TTC549 (cell line): ENCODE measurements around the gene NMS.
A peak's percentile ranks its signal among the peaks of the same experiment; 100 is the strongest.

Experiments used
- FAIRE-seq: peaks from 2 replicates; lab custom pipeline; 2012; peaks lifted over from hg19 to GRCh38; lab: Jason Lieb, UNC

Gene NMS, protein sequence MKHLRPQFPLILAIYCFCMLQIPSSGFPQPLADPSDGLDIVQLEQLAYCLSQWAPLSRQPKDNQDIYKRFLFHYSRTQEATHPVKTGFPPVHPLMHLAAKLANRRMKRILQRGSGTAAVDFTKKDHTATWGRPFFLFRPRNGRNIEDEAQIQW

GRCh38 chr2:100470182-100470581, at the start of gene NMS:
Gene NMS (plus strand): TSS chr2:100470482. CDS start chr2:100470489, 7 bp downstream.
- no peak for FAIRE-seq

GRCh38 chr2:100422320-100423055, 47.8 kb upstream of the NMS start:
- FAIRE-seq = peak; percentile 66

DNA sequence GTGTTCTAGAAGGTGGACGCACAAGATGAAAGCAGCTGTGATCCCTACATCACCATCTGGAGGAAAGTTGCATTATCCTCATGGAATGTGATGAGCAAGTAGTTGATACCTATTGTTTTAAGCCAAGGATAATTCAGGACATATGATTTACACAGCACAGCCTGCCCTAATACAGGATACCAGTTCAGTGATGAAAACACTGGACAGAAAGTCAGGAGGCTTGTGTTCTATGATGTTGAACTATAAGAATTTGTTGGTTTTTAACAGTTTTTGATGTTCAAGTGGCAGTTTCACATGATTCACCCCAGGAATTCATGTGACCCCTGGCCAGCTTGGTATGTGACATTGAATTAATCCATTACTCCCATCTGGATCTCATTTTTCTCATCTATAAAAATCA, 46.7 kb upstream of the NMS start:
- no peak for FAIRE-seq

- no peak for FAIRE-seq
Observed at GRCh38 chr2:100424277-100424875, 45.9 kb upstream of the NMS start.

DNA sequence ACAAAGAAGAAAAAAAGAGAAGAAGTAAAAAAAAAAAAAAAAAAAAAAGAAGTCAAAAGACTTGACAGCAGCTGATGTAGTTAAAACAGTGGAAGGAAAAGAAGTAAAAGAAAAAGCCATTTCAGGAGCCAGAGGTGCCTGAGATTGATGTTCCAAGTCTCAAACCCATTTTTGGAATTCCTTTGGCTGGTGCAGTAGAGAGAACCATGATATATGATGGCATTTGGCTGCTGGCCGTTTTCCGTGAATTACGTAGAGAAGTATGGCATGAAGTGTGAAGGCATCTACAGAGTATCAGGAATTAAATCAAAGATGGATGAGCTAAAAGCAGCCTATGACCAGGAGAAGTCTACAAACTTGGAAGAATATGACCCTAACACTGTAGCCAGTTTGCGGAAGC, 45.2 kb upstream of the NMS start:
- FAIRE-seq = no peak

DNA sequence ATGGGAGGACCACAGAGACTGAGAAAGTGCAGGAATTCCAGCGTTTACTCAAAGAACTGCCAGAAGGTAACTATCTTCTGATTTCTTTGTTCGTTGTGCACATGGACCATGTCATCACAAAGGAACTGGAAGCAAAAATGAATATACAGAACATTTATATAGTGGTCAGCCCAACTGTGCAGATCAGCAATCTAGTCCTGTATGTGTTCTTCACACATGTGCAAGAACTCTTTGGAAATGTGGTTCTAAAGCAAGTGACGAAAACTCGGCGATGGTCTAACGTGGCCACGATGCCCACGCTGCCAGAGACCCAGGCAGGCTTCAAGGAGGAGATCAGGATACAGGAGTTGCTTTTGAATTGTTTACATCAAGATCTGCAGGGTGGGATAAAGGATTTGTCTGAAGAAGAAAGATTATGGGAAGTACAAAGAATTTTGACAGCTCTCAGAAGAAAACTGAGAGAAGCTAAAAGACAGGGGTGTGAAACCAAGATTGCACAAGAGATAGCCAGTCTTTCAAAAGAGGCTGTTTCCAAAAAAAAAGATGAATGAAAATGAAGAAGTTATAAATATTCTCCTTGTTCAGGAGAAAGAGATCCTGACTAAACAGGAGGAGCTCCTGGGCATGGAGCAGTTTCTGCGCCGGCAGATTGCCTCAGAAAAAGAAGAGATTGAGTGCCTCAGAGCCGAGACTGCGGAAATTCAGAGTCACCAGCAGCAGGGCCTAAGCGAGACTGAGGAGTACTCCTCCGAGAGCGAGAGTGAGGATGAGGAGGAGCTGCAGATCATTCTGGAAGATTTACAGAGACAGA, 44.5 kb upstream of the NMS start:
- no peak for FAIRE-seq

GRCh38 chr2:100426384-100426720, 43.9 kb upstream of the NMS start:
- no peak for FAIRE-seq

- FAIRE-seq = no peak
Observed at GRCh38 chr2:100427111-100427510, 43.2 kb upstream of the NMS start.

GRCh38 chr2:100427627-100428258, 42.5 kb upstream of the NMS start:
- FAIRE-seq = no peak

DNA sequence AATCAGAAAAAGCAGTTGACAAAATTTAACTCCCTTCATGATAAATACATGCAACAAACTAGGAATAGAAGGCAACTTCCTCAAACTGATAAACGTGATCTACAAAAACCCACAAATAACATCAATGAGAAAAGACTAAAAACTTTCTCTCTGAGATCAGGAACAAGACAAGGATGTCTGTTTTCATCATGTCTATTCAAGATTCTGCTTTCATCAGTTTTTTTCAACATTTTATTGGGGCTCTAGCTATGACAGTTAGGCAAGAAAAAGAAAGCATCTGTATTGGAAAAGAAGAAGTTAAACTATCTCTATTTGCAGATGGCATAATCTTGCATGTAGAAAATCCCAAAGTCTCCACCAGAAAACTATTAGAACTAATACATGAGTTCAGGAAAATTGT, 40.6 kb upstream of the NMS start:
- no peak for FAIRE-seq

GRCh38 chr2:100437751-100438150, 32.5 kb upstream of the NMS start:
- no peak for FAIRE-seq

DNA sequence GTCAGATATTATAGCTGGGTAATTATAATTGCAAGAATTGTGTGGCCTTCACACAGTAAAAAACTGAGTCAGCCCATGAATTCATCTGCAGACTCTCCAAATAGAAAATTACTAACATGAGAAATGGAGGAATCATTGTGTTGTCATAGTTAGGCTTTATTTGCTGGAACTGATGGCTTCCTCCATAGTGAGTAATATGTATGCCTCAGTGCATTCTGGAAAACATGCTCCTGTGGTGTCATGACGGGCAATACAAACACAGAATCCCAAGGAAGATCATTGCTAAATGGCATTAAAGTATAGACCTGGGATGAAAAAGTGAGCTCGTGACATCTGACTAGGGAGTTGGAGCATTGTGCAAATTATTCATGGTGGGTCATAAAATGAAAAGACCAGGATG, 23.6 kb upstream of the NMS start:
- no peak for FAIRE-seq

- no peak for FAIRE-seq
Observed at GRCh38 chr2:100451092-100451491, 19.2 kb upstream of the NMS start.

GRCh38 chr2:100451734-100452133, 18.5 kb upstream of the NMS start:
- FAIRE-seq = no peak

GRCh38 chr2:100453853-100454252, 16.4 kb upstream of the NMS start:
- FAIRE-seq = no peak

GRCh38 chr2:100456357-100456756, 13.9 kb upstream of the NMS start:
- peak; percentile 89 for FAIRE-seq

DNA sequence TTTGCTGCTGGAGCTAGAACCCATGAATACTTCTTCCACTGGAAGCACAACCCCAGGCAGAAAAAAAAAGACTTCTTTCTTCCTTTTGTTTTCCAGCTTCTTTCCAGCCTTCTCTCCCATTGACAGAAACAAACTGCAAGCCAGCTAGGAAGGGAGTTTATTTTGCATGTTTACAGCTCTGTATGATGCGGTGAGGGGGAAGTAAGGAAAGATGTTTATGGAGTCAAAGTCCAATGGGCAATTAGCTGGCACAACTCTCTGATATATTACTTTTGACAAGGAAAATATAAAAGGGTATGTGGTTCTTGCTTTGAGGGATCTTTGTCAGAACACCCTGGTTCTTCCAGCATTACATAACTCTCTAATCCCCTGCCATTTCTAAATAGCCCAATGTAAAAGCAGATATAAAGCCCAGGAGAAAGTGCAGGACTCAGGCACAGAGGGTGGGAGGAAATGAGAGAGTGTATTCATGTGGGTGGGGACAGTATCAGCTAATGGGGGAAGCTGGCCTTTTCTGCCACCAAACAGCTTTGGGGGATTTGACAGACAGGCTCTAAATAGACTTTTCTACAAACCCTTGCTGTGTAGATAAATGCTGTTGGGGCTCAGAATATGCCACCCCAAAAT, 9.3 kb upstream of the NMS start:
- no peak for FAIRE-seq

DNA sequence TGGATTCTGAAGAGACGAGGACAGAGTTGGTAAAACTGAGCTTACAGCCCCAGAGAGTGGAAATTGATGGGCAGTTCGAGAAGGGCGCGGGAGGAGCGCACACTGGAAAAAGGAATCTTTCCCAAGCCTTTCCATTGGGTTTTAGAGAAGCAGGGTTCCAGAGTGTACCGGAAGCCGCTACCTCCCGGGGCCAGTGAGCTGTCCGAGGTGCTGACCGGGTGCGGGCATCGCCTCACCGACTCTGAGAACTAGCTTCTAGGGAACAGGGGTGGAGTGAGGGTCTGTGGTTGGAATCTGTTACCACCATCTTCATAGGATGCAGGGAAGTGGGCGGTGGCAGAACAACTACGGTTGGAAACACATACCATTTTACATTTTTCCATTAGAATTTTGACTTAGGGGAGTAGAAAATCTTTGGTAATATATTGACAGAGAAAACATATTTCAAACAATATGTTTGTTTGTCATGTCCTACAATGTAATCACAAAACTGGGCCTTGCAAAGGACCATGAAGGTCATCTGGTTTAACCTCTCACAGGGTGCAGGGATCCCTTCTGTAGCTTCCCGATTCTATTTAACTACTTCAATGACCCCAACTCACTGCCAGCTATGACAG, 724 bp downstream of the NMS start:
- no peak for FAIRE-seq

DNA sequence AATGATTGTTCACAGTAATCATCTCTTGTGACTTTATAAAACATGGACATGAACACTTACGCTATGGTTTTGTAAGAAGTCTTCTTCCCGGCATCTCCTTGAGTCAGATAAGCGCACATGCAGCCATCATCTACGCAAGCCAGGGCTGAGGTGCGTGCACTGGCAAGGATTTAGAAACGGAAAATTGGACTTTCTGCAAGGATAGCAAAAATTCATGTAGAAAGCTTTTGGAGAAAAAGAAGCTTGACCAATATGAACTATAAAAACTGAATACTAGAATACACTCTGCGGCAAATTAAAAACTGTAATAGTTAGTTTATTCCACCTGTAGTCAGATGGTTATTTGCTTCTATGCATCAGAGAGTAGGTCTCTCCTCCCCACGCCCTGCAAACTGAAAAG, 6.3 kb downstream of the NMS start:
- no peak for FAIRE-seq

GRCh38 chr2:100482741-100483140, 12.5 kb downstream of the NMS start:
- FAIRE-seq = no peak

DNA sequence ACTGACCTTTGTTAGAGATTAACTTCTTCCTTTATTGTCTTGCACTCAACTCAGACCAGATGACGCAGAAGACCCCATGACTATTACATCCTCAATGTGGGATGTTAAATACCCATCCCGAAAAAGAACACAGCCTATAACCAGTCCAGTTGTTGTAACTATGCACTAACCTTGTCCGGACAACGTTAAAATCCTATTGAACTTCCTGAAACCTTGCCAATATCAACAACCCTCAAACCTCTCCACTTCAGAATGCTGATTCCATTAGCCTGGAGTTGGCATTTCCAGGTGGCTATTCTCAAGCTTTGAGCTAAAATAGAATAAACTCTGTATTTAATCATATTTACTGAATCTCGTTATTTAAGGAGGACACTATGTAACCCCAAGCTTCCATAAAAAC, 13.6 kb downstream of the NMS start:
- no peak for FAIRE-seq

DNA sequence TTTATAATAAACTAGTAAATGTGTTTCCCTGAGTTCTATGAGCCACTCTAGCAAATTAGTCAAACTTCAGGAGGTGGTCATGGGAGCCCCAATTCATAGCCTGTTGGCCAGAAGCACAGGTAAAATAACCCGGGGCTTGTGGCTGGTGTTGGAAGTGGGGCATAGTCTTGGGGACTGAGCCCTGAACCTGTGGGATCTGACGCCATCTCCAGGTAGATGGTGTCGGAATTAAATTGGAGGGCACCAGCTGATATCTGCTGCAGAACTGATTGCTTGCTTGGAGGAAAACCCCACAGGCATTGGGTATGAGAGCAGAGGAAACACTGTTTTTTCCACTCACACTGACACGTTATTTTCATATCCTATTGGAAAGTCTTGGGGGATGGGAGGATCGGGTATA, 14.1 kb downstream of the NMS start:
- FAIRE-seq = no peak
